ENCODE measurements around the gene PDE6G. TPM values are rescaled to one million over a fixed set of nuclear protein-coding genes. Genes with fewer than 3 reads are reported as not detected.

The PDE6G gene
- total RNA-seq, 2 donors from 2014 or later, result not detected

GRCh38 chr17:81650951-81651350, 5.4 kb downstream of the PDE6G start:
- intact Hi-C loops (cut with DNase I), result no loop called here
- Histone ChIP-seq H3K4me3 (no peak overlapping the region), H3K36me3 (no peaks in the 10 kb centered on the region), H3K27ac (no peak overlapping the region), H3K9ac (ENCODE audit: low read depth in 2 of 2, low read length in 2 of 2) (no peak overlapping the region), H3K27me3 (peaks cover 16% of the 10 kb centered on the region), H3K9me3 (no peaks in the 10 kb centered on the region), H3K4me1 (no peaks in the 10 kb centered on the region)
- no peak for DNase-seq
- TF ChIP-seq, protein P1, sequence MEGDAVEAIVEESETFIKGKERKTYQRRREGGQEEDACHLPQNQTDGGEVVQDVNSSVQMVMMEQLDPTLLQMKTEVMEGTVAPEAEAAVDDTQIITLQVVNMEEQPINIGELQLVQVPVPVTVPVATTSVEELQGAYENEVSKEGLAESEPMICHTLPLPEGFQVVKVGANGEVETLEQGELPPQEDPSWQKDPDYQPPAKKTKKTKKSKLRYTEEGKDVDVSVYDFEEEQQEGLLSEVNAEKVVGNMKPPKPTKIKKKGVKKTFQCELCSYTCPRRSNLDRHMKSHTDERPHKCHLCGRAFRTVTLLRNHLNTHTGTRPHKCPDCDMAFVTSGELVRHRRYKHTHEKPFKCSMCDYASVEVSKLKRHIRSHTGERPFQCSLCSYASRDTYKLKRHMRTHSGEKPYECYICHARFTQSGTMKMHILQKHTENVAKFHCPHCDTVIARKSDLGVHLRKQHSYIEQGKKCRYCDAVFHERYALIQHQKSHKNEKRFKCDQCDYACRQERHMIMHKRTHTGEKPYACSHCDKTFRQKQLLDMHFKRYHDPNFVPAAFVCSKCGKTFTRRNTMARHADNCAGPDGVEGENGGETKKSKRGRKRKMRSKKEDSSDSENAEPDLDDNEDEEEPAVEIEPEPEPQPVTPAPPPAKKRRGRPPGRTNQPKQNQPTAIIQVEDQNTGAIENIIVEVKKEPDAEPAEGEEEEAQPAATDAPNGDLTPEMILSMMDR (IDR thresholded peaks at IDR 0.05), result no peak

- Histone ChIP-seq H3K4me3 (no peak overlapping the region), H3K9ac (ENCODE audit: low read depth in 2 of 2, low read length in 2 of 2) (no peak overlapping the region), H3K4me1 (no peaks in the 10 kb centered on the region), H3K27ac (no peak overlapping the region), H3K9me3 (no peaks in the 10 kb centered on the region), H3K27me3 (peaks cover 16% of the 10 kb centered on the region), H3K36me3 (no peaks in the 10 kb centered on the region)
- TF ChIP-seq, protein P1 (IDR thresholded peaks at IDR 0.05), result no peak
- DNase-seq, result no peak
- intact Hi-C loops (cut with DNase I), result no loop called here
These were observed 7.6 kb downstream of the PDE6G start for GRCh38 chr17:81648707-81649085.

- Histone ChIP-seq H3K27me3 (peaks cover 16% of the 10 kb centered on the region), H3K4me1 (no peaks in the 10 kb centered on the region), H3K9me3 (no peaks in the 10 kb centered on the region), H3K36me3 (no peaks in the 10 kb centered on the region), H3K9ac (ENCODE audit: low read depth in 2 of 2, low read length in 2 of 2) (no peak overlapping the region), H3K27ac (no peak overlapping the region), H3K4me3 (no peak overlapping the region)
- no peak for DNase-seq
- TF ChIP-seq, protein P1 (IDR thresholded peaks at IDR 0.05), result no peak
- intact Hi-C loops (cut with DNase I), result no loop called here
These were observed 8.2 kb downstream of the PDE6G start for GRCh38 chr17:81648013-81648706.

- Histone ChIP-seq H3K27ac (no peak overlapping the region), H3K27me3 (peaks cover 16% of the 10 kb centered on the region), H3K4me3 (no peak overlapping the region), H3K4me1 (no peaks in the 10 kb centered on the region), H3K36me3 (no peaks in the 10 kb centered on the region), H3K9ac (ENCODE audit: low read depth in 2 of 2, low read length in 2 of 2) (no peak overlapping the region), H3K9me3 (no peaks in the 10 kb centered on the region)
- intact Hi-C loops (cut with DNase I), result no loop called here
- TF ChIP-seq, protein P1 (IDR thresholded peaks at IDR 0.05), result no peak
- DNase-seq, result no peak
These were observed 8.7 kb downstream of the PDE6G start for GRCh38 chr17:81647640-81648012.

GRCh38 chr17:81646869-81647600, 9.3 kb downstream of the PDE6G start:
- intact Hi-C loops (cut with DNase I), result no loop called here
- Histone ChIP-seq H3K9me3 (no peaks in the 10 kb centered on the region), H3K27me3 (peaks cover 16% of the 10 kb centered on the region), H3K9ac (ENCODE audit: low read depth in 2 of 2, low read length in 2 of 2) (no peak overlapping the region), H3K4me1 (no peaks in the 10 kb centered on the region), H3K27ac (no peak overlapping the region), H3K4me3 (no peak overlapping the region), H3K36me3 (no peaks in the 10 kb centered on the region)
- DNase-seq, result no peak
- TF ChIP-seq, protein P1 (IDR thresholded peaks at IDR 0.05), result no peak
